ENCODE measurements around the gene ST3GAL2.
"Not testable (repeated sequence)": the region's sequence is repeated elsewhere in the genome, so short reads cannot be mapped to it uniquely, and the experiment has no call there.

Gene ST3GAL2

DNA sequence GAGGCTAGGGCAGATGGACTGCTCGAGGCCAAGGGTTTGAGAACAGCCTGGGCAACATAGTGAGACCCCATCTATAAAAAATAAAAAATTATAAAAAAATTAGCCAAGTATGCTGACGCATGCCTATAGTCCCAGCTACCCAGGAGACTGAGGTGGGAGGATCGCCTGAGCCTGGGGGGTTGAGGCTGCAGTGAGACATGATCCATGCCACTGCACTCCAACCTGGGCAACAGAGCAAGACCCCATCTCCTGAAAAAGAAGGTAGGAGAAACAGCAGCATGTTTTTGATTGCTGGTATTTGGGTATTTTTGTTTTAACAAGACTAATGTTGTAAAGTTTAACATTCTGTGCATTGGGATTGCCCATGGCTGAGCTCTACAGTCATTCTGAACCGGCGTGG lies 101.1 kb downstream of the ST3GAL2 start:
- Histone ChIP-seq H3K9me3 (ENCODE audit: insufficient read depth, low read length) (no peaks in the 10 kb centered on the region), H3K27me3 (ENCODE audit: low read length) (no peaks in the 10 kb centered on the region), H3K36me3 (ENCODE audit: low read length) (0 out of 2 replicates have a peak, but pooled peaks cover 3% of the 10 kb centered on the region), H3F3A (ENCODE audit: insufficient read depth) (0 out of 2 replicates have a peak, but pooled peaks cover 2% of the 10 kb centered on the region), H4K20me1 (ENCODE audit: low read depth, low read length) (no peaks in the 10 kb centered on the region), H3K27ac (ENCODE audit: low read depth, low read length) (no peak overlapping the region), H3K79me2 (ENCODE audit: insufficient read depth, low read length) (no peaks in the 10 kb centered on the region), H2AFZ (ENCODE audit: low read depth, low read length, severe bottlenecking) (no peak overlapping the region), H3K9me2 (replicated peaks; ENCODE audit: insufficient read depth, low read length) (no peaks in the 10 kb centered on the region), H3K4me2 (ENCODE audit: low read depth, low read length, poor library complexity, severe bottlenecking) (no peak overlapping the region), H3K9ac (ENCODE audit: low read length) (no peak overlapping the region), H3K4me3 (ENCODE audit: insufficient read depth, low read length, poor library complexity, severe bottlenecking) (no peak overlapping the region)
- TF ChIP-seq EZH2phosphoT487 (conservative IDR thresholded peaks at IDR 0.05; ENCODE audit: low read length) = no peak
- TF ChIP-seq, protein P1, sequence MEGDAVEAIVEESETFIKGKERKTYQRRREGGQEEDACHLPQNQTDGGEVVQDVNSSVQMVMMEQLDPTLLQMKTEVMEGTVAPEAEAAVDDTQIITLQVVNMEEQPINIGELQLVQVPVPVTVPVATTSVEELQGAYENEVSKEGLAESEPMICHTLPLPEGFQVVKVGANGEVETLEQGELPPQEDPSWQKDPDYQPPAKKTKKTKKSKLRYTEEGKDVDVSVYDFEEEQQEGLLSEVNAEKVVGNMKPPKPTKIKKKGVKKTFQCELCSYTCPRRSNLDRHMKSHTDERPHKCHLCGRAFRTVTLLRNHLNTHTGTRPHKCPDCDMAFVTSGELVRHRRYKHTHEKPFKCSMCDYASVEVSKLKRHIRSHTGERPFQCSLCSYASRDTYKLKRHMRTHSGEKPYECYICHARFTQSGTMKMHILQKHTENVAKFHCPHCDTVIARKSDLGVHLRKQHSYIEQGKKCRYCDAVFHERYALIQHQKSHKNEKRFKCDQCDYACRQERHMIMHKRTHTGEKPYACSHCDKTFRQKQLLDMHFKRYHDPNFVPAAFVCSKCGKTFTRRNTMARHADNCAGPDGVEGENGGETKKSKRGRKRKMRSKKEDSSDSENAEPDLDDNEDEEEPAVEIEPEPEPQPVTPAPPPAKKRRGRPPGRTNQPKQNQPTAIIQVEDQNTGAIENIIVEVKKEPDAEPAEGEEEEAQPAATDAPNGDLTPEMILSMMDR (IDR thresholded peaks at IDR 0.05; ENCODE audit: insufficient read depth, low read length, poor library complexity, severe bottlenecking) = no peak

DNA sequence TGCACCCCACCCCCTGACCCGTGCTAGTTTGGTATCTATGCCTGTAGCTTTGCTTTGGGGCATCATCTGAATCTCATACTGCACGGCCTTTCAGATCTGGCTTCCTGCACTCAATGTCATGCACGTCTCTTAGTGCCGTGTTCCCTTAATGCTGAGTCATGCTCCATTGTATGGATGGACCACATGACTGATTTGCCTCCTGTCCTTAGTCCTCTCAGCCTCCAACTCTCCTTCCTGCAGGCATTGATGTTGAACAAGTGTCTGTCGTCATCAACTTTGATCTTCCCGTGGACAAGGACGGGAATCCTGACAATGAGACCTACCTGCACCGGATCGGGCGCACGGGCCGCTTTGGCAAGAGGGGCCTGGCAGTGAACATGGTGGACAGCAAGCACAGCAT lies 106.2 kb downstream of the ST3GAL2 start:
- not testable (repeated sequence) for H3K9me2 ChIP-seq (replicated peaks; ENCODE audit: insufficient read depth, low read length); H3K79me2 ChIP-seq (ENCODE audit: insufficient read depth, low read length); H4K20me1 ChIP-seq (ENCODE audit: low read depth, low read length); H3F3A ChIP-seq (ENCODE audit: insufficient read depth); H2AFZ ChIP-seq (ENCODE audit: low read depth, low read length, severe bottlenecking); H3K4me2 ChIP-seq (ENCODE audit: low read depth, low read length, poor library complexity, severe bottlenecking); H3K9me3 ChIP-seq (ENCODE audit: insufficient read depth, low read length); H3K4me3 ChIP-seq (ENCODE audit: insufficient read depth, low read length, poor library complexity, severe bottlenecking); H3K27ac ChIP-seq (ENCODE audit: low read depth, low read length); H3K9ac ChIP-seq (ENCODE audit: low read length); H3K27me3 ChIP-seq (ENCODE audit: low read length); H3K36me3 ChIP-seq (ENCODE audit: low read length)

DNA sequence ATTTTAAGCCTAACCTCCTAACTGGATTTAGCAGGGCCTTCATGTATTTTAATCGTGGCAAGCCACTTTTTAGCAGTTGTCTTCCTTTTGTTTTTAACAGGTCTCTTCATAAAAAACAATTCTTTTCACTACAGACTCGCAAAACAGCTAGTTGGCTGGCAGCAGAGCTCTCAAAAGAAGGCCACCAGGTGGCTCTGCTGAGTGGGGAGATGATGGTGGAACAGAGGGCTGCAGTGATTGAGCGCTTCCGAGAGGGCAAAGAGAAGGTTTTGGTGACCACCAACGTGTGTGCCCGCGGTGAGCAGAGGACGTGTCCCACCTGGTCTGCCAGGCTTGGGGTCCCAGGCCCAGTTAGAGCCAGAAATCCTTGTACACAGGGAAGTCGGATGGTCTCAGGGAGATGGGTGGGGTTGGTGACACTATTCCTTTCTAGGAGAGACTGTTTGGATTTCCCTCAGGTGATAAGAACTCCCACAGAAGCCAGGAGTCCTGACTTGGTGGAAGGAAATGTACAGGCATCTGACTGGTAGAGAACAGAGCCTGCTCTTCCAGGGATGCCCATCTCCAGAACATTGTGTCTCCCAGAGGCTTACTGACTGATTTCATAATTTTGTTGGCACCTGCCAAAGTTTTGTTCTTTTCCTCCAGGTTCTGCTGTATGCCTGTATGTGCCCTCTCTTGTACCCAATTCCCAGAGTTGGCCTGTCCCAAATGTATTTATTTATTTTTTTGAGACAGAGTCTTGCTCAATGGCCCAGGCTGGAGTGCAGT lies 107.1 kb downstream of the ST3GAL2 start:
- Histone ChIP-seq H3K4me2 (ENCODE audit: low read depth, low read length, poor library complexity, severe bottlenecking) (no peak overlapping the region), H3K9me2 (replicated peaks; ENCODE audit: insufficient read depth, low read length) (no peaks in the 10 kb centered on the region), H3K79me2 (ENCODE audit: insufficient read depth, low read length) (no peaks in the 10 kb centered on the region), H3K9ac (ENCODE audit: low read length) (no peak overlapping the region), H3K36me3 (ENCODE audit: low read length) (peaks cover 3% of the 10 kb centered on the region; the same call in 1 of the 2 replicates), H3K27me3 (ENCODE audit: low read length) (no peaks in the 10 kb centered on the region), H3F3A (ENCODE audit: insufficient read depth) (no peaks in the 10 kb centered on the region), H3K27ac (ENCODE audit: low read depth, low read length) (no peak overlapping the region), H3K4me3 (ENCODE audit: insufficient read depth, low read length, poor library complexity, severe bottlenecking) (no peak overlapping the region), H3K9me3 (ENCODE audit: insufficient read depth, low read length) (no peaks in the 10 kb centered on the region), H2AFZ (ENCODE audit: low read depth, low read length, severe bottlenecking) (no peak overlapping the region), H4K20me1 (ENCODE audit: low read depth, low read length) (no peaks in the 10 kb centered on the region)
- TF ChIP-seq, protein P1 (IDR thresholded peaks at IDR 0.05; ENCODE audit: insufficient read depth, low read length, poor library complexity, severe bottlenecking) = peak; percentile 46
- TF ChIP-seq EZH2phosphoT487 (conservative IDR thresholded peaks at IDR 0.05; ENCODE audit: low read length) = no peak

DNA sequence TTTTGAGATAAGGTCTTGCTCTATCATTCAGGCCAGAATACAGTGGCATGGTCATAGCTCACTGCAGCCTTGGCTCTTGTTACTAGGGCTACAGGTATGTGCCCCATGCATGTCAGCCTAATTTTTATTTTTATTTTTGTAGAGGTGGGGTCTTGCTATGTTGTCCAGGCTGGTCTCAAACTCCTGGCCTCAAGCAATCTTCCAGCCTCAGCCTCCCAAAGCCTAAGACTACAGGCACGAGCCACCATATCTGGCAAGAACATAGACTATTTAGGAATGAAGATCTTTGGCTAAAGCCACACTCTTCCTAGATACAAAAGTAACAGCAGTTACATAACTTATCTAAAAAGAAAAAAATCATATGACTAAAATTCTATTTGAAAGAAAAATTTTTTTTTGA lies 107.8 kb downstream of the ST3GAL2 start:
- no peak overlapping the region for H3K4me3 ChIP-seq (ENCODE audit: insufficient read depth, low read length, poor library complexity, severe bottlenecking)
- H3K27ac ChIP-seq (ENCODE audit: low read depth, low read length) = no peak overlapping the region
- no peaks in the 10 kb centered on the region for H3K9me3 ChIP-seq (ENCODE audit: insufficient read depth, low read length)
- H3K27me3 ChIP-seq (ENCODE audit: low read length) = no peaks in the 10 kb centered on the region
- H3K9ac ChIP-seq (ENCODE audit: low read length) = no peak overlapping the region
- no peaks in the 10 kb centered on the region for H3K9me2 ChIP-seq (replicated peaks; ENCODE audit: insufficient read depth, low read length)
- no peak overlapping the region for H3K4me2 ChIP-seq (ENCODE audit: low read depth, low read length, poor library complexity, severe bottlenecking)
- H3K79me2 ChIP-seq (ENCODE audit: insufficient read depth, low read length) = no peaks in the 10 kb centered on the region
- no peaks in the 10 kb centered on the region for H4K20me1 ChIP-seq (ENCODE audit: low read depth, low read length)
- peaks cover 3% of the 10 kb centered on the region; the same call in 1 of the 2 replicates for H3K36me3 ChIP-seq (ENCODE audit: low read length)
- TF ChIP-seq, protein P1 (IDR thresholded peaks at IDR 0.05; ENCODE audit: insufficient read depth, low read length, poor library complexity, severe bottlenecking) = no peak
- TF ChIP-seq EZH2phosphoT487 (conservative IDR thresholded peaks at IDR 0.05; ENCODE audit: low read length) = no peak
- no peaks in the 10 kb centered on the region for H3F3A ChIP-seq (ENCODE audit: insufficient read depth)
- H2AFZ ChIP-seq (ENCODE audit: low read depth, low read length, severe bottlenecking) = no peak overlapping the region
